Esophagus squamous epithelium (tissue), 4 donors: ENCODE results near the gene CD99.

Experiments
- CTCF ChIP-seq, 6 experiments: fragments of 450-650 bp in 4 of 6; fragments of 200-600 bp in 2 of 6; sonication (generic) in 2 of 6; IDR thresholded peaks; one replicate each; pipeline ENCODE4 v1.5.1; 2016 to 2019; ENCODE audit warnings: antibody characterized with exemption in 6 of 6, mild to moderate bottlenecking in 4 of 6, moderate library complexity in 4 of 6
- POLR2A ChIP-seq, 4 donors: fragments of 450-650 bp; IDR thresholded peaks; one replicate each; pipeline ENCODE4 v1.6.1; 2017; ENCODE audit warnings: antibody characterized with exemption in 4 of 4, mild to moderate bottlenecking in 4 of 4, moderate library complexity in 3 of 4

DNA sequence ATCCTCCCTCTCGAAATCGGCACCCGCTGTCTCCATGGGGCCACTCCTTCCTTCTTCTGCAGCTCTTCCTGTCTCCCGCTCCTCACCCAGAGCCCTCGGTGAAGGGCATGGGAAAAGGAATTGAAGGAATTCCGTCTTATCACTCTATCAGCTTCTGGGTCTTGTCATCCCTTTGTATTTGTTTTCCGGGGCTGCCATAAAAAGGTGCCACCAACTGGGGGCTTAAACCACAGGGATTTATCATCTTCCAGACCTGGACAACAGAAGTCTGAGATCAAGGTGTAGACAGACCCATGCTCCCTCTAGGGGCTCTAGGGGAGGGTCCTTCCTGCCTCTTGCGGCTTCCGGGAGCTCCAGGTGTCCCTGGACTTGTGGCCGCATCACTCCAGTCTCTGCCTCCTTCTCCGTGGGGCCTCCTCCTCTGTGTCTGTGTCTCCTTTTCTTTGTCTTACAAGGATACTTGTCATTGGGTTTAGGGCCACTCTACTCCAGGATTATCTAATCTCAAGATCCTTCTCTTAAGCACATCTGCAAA lies 24.0 kb downstream of the CD99 start:
- no peak for TF ChIP-seq CTCF (IDR thresholded peaks at IDR 0.05)
- no peak for TF ChIP-seq POLR2A (IDR thresholded peaks at IDR 0.05)
